NB4 (cell line): ENCODE data around the gene SKAP2.
A peak's percentile ranks its signal among the peaks of the same experiment; 100 is the strongest.

Experiments
- DNase-seq: peaks from one replicate; pipeline ENCODE4 v3.0.0; 2010; ENCODE audit warnings: low read depth
- H3K4me3 ChIP-seq: one replicate; pipeline ENCODE4 v1.5.1; 2011; ENCODE audit warnings: mild to moderate bottlenecking, low read depth, low read length, moderate library complexity
- MAX ChIP-seq: IDR thresholded peaks from 2 replicates; pipeline ENCODE4 v1.6.1; 2011; ENCODE audit warnings: low read depth, low read length
- MYC ChIP-seq: IDR thresholded peaks from 2 replicates; pipeline ENCODE4 v1.6.1; 2011; ENCODE audit warnings: low read depth, low read length
- POLR2A ChIP-seq: IDR thresholded peaks from 2 replicates; pipeline ENCODE4 v1.6.1; 2011; ENCODE audit warnings: mild to moderate bottlenecking; ENCODE audit not compliant: insufficient read length; ENCODE audit errors: extremely low read depth
- TF ChIP-seq, protein P1 (sequence below): IDR thresholded peaks from one replicate; pipeline ENCODE4 v1.5.1; 2012; ENCODE audit warnings: low read depth, low read length

SKAP2 gene

DNA sequence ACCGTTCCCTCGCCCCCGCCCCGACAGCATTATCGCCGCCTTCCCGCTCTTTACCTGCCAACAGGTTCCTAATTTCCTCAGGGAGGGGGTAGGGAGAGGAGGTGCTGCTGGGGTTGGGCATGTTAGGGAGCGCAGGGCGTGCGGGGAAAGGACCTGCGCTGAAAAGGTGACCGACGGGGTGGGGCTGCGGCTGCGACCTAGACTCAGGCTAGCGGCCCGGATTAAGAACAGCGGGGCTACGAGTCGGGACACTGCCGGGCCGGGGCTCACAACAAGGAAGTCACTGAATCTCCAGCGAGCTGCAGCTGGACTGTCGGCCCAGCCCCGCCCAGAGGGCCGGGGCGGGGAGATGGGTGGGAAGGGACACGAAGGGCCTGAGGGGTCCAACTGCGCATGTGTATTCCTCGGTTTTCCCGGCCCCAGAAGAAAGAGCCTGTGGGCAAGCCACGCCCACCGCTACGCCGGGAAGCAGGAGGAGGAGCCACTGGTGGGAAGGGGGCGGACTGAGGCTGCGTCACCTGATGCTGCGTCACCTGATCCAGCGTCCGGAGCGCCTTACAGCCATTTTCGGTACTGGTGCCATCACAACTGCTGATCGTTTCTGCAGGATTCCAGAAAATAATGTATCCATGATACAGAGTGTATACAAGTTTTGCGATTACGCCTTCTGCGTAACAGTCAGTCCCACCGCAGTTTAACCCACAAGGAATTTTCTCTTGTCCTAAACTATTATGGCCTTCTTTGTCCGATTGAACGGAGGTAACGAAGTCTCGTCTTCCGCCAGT lies at the start of gene SKAP2:
Gene SKAP2, minus strand, starts transcription at position 282 of the 785 bp plus-strand sequence. Its CDS starts 161 bp downstream, at position 121.
- TF ChIP-seq, protein P1, sequence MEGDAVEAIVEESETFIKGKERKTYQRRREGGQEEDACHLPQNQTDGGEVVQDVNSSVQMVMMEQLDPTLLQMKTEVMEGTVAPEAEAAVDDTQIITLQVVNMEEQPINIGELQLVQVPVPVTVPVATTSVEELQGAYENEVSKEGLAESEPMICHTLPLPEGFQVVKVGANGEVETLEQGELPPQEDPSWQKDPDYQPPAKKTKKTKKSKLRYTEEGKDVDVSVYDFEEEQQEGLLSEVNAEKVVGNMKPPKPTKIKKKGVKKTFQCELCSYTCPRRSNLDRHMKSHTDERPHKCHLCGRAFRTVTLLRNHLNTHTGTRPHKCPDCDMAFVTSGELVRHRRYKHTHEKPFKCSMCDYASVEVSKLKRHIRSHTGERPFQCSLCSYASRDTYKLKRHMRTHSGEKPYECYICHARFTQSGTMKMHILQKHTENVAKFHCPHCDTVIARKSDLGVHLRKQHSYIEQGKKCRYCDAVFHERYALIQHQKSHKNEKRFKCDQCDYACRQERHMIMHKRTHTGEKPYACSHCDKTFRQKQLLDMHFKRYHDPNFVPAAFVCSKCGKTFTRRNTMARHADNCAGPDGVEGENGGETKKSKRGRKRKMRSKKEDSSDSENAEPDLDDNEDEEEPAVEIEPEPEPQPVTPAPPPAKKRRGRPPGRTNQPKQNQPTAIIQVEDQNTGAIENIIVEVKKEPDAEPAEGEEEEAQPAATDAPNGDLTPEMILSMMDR, result no peak
- TF ChIP-seq MYC (0 out of 2 replicates have a peak, but pooled peaks have one; percentile 7), MAX (peak; percentile 87), POLR2A (peak; percentile 86)
- peak; percentile 99 for DNase-seq
- peak within 1 kb of the TSS; percentile 88 for H3K4me3 ChIP-seq

DNA sequence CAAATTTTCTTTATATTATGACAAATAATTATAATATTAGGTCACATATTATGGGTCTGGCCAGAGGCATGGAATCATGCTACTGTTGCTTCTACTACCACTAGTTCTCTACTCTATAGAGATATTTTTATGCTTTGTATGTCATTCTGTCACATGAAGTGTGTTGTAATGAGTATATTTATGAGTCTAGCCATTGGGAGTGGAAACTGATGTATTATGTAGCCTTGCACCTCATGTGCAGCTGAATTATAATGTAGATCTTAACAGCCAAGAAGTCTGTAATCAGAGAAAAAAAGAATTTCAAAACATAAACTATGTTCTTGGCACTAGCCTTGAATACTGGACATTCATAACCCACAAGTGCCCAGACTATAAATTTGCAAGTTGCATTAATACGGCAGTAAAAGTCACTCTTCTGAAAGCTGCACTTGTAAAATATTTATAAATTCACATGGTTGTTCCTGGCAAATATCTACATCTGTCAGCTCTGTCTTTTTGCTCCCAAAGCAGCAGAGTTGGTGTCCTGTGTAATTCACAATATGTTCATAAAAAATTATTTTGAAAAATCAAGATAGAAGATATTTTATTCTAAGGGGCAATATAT lies 48.6 kb upstream of the SKAP2 start:
- H3K4me3 ChIP-seq, result no peak overlapping the region
- no peak for DNase-seq
- TF ChIP-seq MAX (no peak), POLR2A (no peak), MYC (no peak)
- TF ChIP-seq, protein P1, result no peak

DNA sequence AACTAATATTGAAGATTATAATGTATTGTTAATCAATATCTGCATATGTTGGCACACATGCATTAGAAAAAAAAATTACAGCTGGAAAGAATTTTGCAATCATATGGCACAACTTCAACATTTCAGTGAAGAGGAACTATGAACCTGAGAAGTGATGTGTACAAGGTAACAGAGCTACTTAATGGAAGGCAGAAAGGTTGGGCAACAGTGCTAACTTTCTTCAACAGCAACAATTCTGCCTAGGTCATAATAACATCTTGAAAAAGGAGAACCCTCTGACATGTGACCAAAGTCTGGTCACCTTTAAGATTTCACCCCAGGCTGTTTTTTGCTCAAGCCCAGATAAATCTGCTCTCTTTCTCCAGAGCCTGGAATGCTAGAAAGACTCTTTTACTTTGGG lies 47.9 kb upstream of the SKAP2 start:
- DNase-seq, result peak; percentile 85
- TF ChIP-seq MAX (peak; percentile 36), POLR2A (no peak), MYC (peak; percentile 49; the same call in 1 of the 2 replicates)
- TF ChIP-seq, protein P1, result no peak
- no peak overlapping the region for H3K4me3 ChIP-seq

DNA sequence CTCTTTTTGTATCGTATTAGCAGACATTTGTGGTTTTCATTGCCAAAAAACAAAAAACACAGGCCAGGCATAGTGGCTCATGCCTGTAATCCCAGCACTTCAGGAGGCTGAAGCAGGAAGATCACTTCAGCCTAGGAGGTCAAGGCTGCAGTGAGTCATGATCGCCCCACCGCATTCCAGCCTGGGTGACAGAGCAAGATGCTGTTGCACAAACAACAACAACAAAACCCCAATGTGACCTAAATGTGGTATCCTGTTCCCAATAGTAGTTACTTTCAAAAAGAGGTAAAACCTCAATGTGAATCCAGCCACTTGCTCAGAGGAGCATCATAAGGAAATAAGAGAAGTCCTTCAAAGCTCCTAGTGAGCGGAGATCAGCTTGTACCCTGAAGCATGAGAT lies 45.8 kb upstream of the SKAP2 start:
- DNase-seq, result peak; percentile 68
- TF ChIP-seq MAX (no peak), POLR2A (no peak), MYC (no peak)
- TF ChIP-seq, protein P1, result no peak
- H3K4me3 ChIP-seq, result no peak overlapping the region

DNA sequence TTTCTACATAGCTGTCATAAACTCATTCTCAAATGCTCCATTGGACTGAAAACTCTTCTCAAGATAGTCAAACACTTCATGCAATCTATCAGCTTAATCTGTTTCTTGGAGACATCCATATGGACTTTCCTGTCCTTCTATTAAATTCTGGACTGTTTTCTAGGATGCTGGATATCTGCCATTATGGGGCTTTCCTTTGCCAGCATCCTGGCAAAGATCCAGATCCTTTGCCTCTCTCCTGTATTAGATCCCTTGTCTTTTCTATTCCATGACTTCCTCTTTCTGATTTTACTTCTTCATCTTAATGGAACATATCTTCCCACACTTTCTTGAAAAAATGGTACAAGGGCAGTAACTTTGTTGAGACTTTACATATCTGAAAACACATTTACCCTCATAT lies 35.9 kb upstream of the SKAP2 start:
- no peak for DNase-seq
- H3K4me3 ChIP-seq, result no peak overlapping the region
- TF ChIP-seq POLR2A (no peak), MYC (no peak), MAX (no peak)
- TF ChIP-seq, protein P1, result no peak
